ENCODE data around the gene SNTA1.
"Not testable (repeated sequence)": the region's sequence is repeated elsewhere in the genome, so short reads cannot be mapped to it uniquely, and the experiment has no call there.

The SNTA1 gene

DNA sequence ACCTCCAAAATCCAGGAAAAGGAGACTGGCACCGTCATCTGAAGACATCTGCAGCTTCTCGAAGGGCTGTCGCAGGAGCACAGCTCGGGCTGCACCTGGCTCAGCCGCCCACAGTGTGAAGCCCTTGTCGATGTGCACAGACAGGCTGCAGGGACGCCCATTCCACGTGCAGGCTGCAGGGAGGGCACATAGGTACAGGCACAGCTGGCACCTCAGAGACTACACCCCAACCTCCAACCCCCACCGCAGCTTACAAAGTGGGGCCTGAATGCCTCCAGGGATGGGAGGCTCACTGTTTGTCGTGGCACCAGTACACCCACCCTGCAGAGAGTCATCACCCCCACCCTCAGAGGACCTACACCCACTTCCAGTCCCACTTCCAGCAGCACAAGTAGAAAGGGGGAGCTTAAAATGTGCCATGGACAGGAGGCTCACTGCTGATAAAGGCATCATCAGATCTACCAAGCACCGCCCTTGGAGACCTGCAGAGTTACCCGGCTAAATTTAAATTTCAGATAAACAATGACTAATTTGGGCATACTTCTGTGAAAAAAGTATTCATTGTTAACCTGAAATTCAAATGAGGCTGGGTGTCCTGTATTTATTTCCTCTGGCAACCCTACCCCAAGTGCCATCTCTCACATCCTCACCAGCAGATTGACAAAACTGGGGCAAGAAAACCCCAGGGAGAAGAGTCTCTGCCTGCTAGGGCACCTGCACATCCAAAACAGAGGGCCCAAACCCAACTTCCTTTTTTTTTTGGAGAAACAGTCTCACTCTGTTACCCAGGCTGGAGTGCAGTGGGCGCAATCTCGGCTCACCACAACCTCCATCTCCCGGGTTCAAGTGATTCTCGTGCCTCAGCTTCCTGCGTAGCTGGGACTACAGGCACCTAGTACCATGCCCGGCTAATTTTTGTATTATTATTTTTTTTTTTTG, 34.6 kb downstream of the SNTA1 start:
- Mint-ChIP-seq H3K36me3 (ENCODE audit: insufficient read depth) (peaks cover 5% of the 10 kb centered on the region), H3K4me1 (ENCODE audit: low read depth in 2 of 2) (peaks cover 4 to 12% of the 10 kb centered on the region in 2 donors), H3K27ac (peak overlapping the region in 1 of 2 donors; percentile 84), H3K4me3 (peak overlapping the region in 1 of 2 donors; percentile 59), H3K27me3 (no peaks in the 10 kb centered on the region), H3K9me3 (no peaks in the 10 kb centered on the region)
- DNase-seq (peak in 2 of 3 experiments; percentile 22 to 26), ATAC-seq (replicated peaks) (peak; percentile 91)

DNA sequence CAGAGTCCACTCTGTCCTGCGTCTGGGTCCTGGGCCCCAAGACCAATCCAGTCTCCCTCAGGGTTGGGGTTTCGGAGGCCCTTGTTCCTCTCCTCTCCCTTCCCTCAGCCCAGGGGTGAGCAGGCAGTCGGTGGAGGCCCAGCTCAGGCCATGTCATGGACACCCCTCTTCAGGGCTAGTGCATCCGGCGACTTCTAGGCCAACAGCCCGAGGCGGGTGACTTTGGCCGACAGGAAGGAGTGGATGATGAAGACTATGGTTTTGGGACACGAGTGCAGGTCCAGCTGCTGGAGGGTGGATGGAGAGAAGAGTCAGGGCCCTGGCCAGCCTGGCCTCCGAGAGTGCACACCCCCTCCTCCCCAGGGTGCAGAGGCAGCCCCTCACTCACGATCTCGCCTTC, 35.2 kb downstream of the SNTA1 start:
- peak overlapping the region in 1 of 2 donors; percentile 59 for H3K4me3 Mint-ChIP-seq
- no peaks in the 10 kb centered on the region for H3K27me3 Mint-ChIP-seq
- H3K36me3 Mint-ChIP-seq (ENCODE audit: insufficient read depth) = peaks cover 5% of the 10 kb centered on the region
- H3K4me1 Mint-ChIP-seq (ENCODE audit: low read depth in 2 of 2) = peaks cover 7 to 12% of the 10 kb centered on the region in 2 donors
- H3K27ac Mint-ChIP-seq = peak overlapping the region in 1 of 2 donors; percentile 84
- DNase-seq = no peak
- ATAC-seq (replicated peaks) = no peak
- H3K9me3 Mint-ChIP-seq = no peaks in the 10 kb centered on the region

DNA sequence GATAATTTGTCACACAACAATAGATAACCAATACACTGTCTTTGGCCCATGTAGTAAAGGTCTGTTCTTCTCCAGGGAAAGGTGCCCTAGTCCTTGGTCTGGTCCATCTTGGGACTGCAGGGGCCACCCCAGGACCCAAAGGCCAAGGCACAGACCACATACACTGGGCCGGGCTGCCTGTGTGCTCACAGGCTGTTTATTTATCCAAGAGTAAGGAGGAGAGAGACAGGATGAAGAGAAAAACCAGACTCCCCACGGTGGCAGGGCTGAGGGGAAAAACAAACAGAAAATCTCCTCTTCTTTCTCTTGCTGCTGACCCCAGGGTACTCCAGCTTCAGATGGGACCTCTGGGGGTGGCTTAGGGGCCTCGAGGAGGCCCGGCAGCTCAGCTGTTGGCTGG, 35.8 kb downstream of the SNTA1 start:
- no peaks in the 10 kb centered on the region for H3K9me3 Mint-ChIP-seq
- H3K4me1 Mint-ChIP-seq (ENCODE audit: low read depth in 2 of 2) = peaks cover 7 to 12% of the 10 kb centered on the region in 2 donors
- DNase-seq (no peak), ATAC-seq (replicated peaks) (no peak)
- H3K27ac Mint-ChIP-seq = peak overlapping the region; percentile 16 to 84
- H3K27me3 Mint-ChIP-seq = no peaks in the 10 kb centered on the region
- H3K4me3 Mint-ChIP-seq = peak overlapping the region in 1 of 2 donors; percentile 19
- peaks cover 5% of the 10 kb centered on the region for H3K36me3 Mint-ChIP-seq (ENCODE audit: insufficient read depth)

DNA sequence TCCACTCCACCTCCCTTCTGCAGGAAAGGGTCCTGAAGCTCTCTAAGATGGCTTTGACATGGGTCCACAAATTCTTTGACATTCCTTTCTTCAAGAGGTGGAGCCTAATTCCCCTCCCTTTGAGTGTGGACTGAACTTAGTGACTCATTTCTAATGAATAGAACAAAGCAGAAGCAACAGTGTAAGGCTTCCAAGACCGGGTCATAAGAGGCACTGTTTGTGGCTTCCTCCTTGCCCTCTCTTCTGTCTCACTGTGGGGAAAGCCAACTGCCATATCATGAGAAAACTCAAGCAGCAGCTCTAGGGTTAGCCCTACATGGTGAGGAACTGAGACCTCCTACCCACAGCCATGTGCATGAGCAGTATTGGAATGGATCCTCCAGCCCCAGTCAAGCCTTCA, 36.3 kb downstream of the SNTA1 start:
- Mint-ChIP-seq H3K36me3 (ENCODE audit: insufficient read depth) (peaks cover 5% of the 10 kb centered on the region), H3K9me3 (no peaks in the 10 kb centered on the region), H3K27ac (peak overlapping the region in 1 of 2 donors; percentile 84), H3K4me3 (peak overlapping the region in 1 of 2 donors; percentile 19), H3K27me3 (no peaks in the 10 kb centered on the region), H3K4me1 (ENCODE audit: low read depth in 2 of 2) (peaks cover 11 to 18% of the 10 kb centered on the region in 2 donors)
- no peak for ATAC-seq (replicated peaks)
- DNase-seq = no peak

- no peaks in the 10 kb centered on the region for H3K9me3 Mint-ChIP-seq
- H3K27ac Mint-ChIP-seq = no peak overlapping the region
- no peaks in the 10 kb centered on the region for H3K27me3 Mint-ChIP-seq
- peaks cover 10% of the 10 kb centered on the region for H3K36me3 Mint-ChIP-seq (ENCODE audit: insufficient read depth)
- H3K4me3 Mint-ChIP-seq = peak overlapping the region in 1 of 2 donors; percentile 55
- H3K4me1 Mint-ChIP-seq (ENCODE audit: low read depth in 2 of 2) = peaks cover 30 to 33% of the 10 kb centered on the region in 2 donors
- no peak for DNase-seq
- no peak for ATAC-seq (replicated peaks)
Observed at GRCh38 chr20:33404281-33404680, 39.3 kb downstream of the SNTA1 start.

GRCh38 chr20:33401921-33402369, 41.6 kb downstream of the SNTA1 start:
- DNase-seq (no peak), ATAC-seq (replicated peaks) (no peak)
- Mint-ChIP-seq H3K27me3 (no peaks in the 10 kb centered on the region), H3K9me3 (no peaks in the 10 kb centered on the region), H3K4me3 (peak overlapping the region; percentile 97 to 99), H3K36me3 (ENCODE audit: insufficient read depth) (peaks cover 15% of the 10 kb centered on the region), H3K27ac (peak overlapping the region; percentile 89 to 91), H3K4me1 (ENCODE audit: low read depth in 2 of 2) (peaks cover 34 to 48% of the 10 kb centered on the region in 2 donors)

DNA sequence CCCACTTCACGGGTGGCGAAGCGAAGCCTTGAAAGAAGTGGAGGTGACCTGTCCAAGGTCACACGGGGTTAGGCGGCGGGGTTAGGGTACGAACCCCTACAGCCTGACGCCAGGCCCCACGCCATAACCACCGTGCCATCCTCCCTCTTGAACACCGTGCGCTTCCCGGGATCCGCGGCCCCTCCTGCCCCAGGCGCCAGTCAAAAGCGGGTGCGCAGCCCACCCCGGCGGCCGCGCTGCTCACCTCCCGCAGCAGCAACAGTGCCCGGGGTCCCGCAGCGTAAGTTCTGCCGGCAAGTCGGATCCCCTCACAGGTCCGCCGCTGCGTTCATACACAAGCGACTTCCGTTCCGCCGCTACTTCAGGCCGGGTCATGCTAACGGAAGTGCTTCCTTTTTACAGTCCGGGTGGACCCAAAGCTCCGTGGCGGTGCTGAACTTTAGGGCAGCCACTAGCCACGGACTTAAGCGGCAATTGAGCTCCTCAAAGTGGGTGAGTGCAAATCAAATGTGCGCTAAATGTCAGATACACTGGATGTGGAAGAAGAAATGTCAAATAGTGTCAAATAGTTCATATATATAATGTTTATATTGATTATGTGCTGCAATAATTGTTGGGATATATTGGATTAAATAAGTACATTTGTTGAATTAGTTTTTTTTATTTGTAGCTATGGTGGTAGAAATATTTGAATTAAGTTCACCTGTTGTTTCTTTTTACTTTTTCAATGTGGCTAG, 42.2 kb downstream of the SNTA1 start, which contains the start of gene CDK5RAP1:
Gene CDK5RAP1, minus strand, starts transcription at position 336 of the 737 bp plus-strand sequence. CDS start 4,455 bp downstream, outside the sequence.
- Mint-ChIP-seq H3K4me3 (peak within 1 kb of the TSS; percentile 97 to 99), H3K9me3 (no peaks in the 10 kb centered on the region), H3K4me1 (ENCODE audit: low read depth in 2 of 2) (peaks cover 39 to 51% of the 10 kb centered on the region in 2 donors), H3K27me3 (no peaks in the 10 kb centered on the region), H3K36me3 (ENCODE audit: insufficient read depth) (peaks cover 15% of the 10 kb centered on the region), H3K27ac (peak within 1 kb of the TSS; percentile 89 to 91)
- ATAC-seq (replicated peaks) = peak; percentile 97
- DNase-seq = peak; percentile 80 to 84 (median 81)

DNA sequence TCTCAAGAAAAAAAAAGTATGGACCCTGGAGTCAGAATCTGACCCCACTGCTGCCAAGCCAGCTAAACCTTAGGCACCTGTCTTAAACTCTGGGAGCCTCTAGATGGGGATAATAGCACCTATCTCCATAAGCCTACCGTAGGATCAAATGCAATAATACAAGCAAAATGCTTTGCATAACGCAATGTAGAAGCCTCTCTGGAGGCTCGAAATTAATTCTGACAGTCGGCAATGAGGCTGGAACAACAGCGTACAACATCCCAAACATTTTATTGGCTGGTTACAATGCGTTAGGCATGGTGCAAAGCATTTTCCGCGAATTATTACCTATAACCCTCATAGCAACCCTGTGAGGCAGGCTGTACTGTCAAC, 42.8 kb downstream of the SNTA1 start:
- peak overlapping the region; percentile 89 to 91 for H3K27ac Mint-ChIP-seq
- no peaks in the 10 kb centered on the region for H3K9me3 Mint-ChIP-seq
- H3K4me3 Mint-ChIP-seq = peak overlapping the region; percentile 97 to 99
- H3K27me3 Mint-ChIP-seq = no peaks in the 10 kb centered on the region
- peaks cover 15% of the 10 kb centered on the region for H3K36me3 Mint-ChIP-seq (ENCODE audit: insufficient read depth)
- ATAC-seq (replicated peaks) (peak; percentile 40), DNase-seq (peak in 1 of 3 experiments; percentile 6)
- peaks cover 41 to 51% of the 10 kb centered on the region in 2 donors for H3K4me1 Mint-ChIP-seq (ENCODE audit: low read depth in 2 of 2)

- H3K27me3 Mint-ChIP-seq = no peaks in the 10 kb centered on the region
- H3K9me3 Mint-ChIP-seq = no peaks in the 10 kb centered on the region
- peaks cover 18% of the 10 kb centered on the region for H3K36me3 Mint-ChIP-seq (ENCODE audit: insufficient read depth)
- H3K4me3 Mint-ChIP-seq = peak overlapping the region; percentile 97 to 99
- DNase-seq (no peak), ATAC-seq (replicated peaks) (no peak)
- peaks cover 44 to 51% of the 10 kb centered on the region in 2 donors for H3K4me1 Mint-ChIP-seq (ENCODE audit: low read depth in 2 of 2)
- peak overlapping the region; percentile 89 to 91 for H3K27ac Mint-ChIP-seq
Observed at GRCh38 chr20:33399924-33400323, 43.6 kb downstream of the SNTA1 start.

DNA sequence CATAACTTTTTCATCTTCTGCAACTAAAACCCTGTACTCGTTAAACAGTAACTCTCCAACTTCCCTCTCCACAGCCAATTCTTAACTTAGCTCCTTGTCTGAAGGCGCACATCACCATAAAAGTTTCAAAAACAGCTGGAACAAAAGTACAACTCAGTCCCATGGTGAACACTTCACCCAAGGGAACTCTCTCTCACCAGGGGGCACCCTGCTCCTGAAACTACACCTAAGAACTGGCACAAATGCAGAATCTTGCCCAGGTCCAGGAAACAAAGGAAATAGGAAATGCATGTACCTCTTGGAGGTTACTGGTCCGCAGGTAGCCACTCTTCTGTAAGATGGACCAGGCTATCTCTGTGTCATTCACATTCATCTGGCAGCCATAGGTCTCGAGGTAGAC, 48.8 kb downstream of the SNTA1 start:
- no peak for DNase-seq
- Mint-ChIP-seq H3K4me3 (no peak overlapping the region), H3K4me1 (ENCODE audit: low read depth in 2 of 2) (peaks cover 25 to 27% of the 10 kb centered on the region in 2 donors), H3K9me3 (no peaks in the 10 kb centered on the region), H3K27me3 (no peaks in the 10 kb centered on the region), H3K36me3 (ENCODE audit: insufficient read depth) (peaks cover 65% of the 10 kb centered on the region), H3K27ac (peak overlapping the region; percentile 3 to 22)
- no peak for ATAC-seq (replicated peaks)

DNA sequence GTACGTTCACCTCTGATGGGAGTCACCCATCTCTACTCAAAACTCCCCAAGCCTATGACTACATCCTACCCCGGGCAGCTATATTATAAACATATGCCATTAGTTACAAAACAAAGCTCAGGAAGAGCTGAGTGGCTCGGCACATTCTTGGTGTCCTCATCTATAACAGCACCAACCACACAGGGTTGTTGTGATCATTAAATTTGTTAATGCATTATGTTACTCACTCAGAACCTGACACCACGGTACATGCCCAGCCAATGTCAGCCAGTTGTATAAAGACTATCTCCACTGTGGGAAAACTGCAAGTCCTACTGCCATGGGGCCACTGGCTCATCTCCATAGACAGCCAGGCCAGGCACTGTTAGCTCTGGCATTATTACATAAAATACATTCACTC, 50.0 kb downstream of the SNTA1 start:
- Mint-ChIP-seq H3K36me3 (ENCODE audit: insufficient read depth) (peaks cover 70% of the 10 kb centered on the region), H3K4me3 (no peak overlapping the region), H3K27ac (no peak overlapping the region), H3K4me1 (ENCODE audit: low read depth in 2 of 2) (peaks cover 18 to 22% of the 10 kb centered on the region in 2 donors), H3K27me3 (no peaks in the 10 kb centered on the region), H3K9me3 (no peaks in the 10 kb centered on the region)
- DNase-seq (no peak), ATAC-seq (replicated peaks) (no peak)

GRCh38 chr20:33391722-33392415, 51.7 kb downstream of the SNTA1 start:
- ATAC-seq (replicated peaks) (no peak), DNase-seq (no peak)
- H3K27me3 Mint-ChIP-seq = no peaks in the 10 kb centered on the region
- peaks cover 79% of the 10 kb centered on the region for H3K36me3 Mint-ChIP-seq (ENCODE audit: insufficient read depth)
- H3K9me3 Mint-ChIP-seq = no peaks in the 10 kb centered on the region
- peak overlapping the region in 1 of 2 donors; percentile 35 for H3K27ac Mint-ChIP-seq
- peaks cover 2 to 13% of the 10 kb centered on the region in 2 donors for H3K4me1 Mint-ChIP-seq (ENCODE audit: low read depth in 2 of 2)
- H3K4me3 Mint-ChIP-seq = no peak overlapping the region

- not testable (repeated sequence) for H3K4me3 Mint-ChIP-seq; ATAC-seq (replicated peaks); DNase-seq; H3K27me3 Mint-ChIP-seq; H3K9me3 Mint-ChIP-seq; H3K27ac Mint-ChIP-seq; H3K4me1 Mint-ChIP-seq (ENCODE audit: low read depth in 2 of 2)
- peaks cover 92% of the 10 kb centered on the region for H3K36me3 Mint-ChIP-seq (ENCODE audit: insufficient read depth)
Observed at GRCh38 chr20:33389326-33389725, 54.2 kb downstream of the SNTA1 start.
